IgD-negative memory B cell (primary cell): Measurements from ENCODE around the gene GPATCH2. TPM values are rescaled to one million over a fixed set of nuclear protein-coding genes. Genes with fewer than 3 reads are reported as not detected.

Experiments
- H3K27ac Mint-ChIP-seq, 3 donors: one replicate each; pipeline ENCODE4 v1.8.0; 2020 to 2022; ENCODE audit warnings: mild to moderate bottlenecking in 3 of 3, mixed read lengths in 3 of 3, moderate library complexity in 1 of 3
- H3K27me3 Mint-ChIP-seq: one replicate; pipeline ENCODE4 v1.8.0; 2021; ENCODE audit warnings: mixed read lengths
- H3K36me3 Mint-ChIP-seq: one replicate; pipeline ENCODE4 v1.8.0; 2020; ENCODE audit warnings: mild to moderate bottlenecking, mixed read lengths
- H3K4me1 Mint-ChIP-seq, 3 donors: one replicate each; pipeline ENCODE4 v1.8.0; 2020 to 2022; ENCODE audit warnings: mixed read lengths in 3 of 3, mild to moderate bottlenecking in 1 of 3
- H3K4me3 Mint-ChIP-seq, 4 donors: one replicate each; pipeline ENCODE4 v1.8.0; 2020 to 2022; ENCODE audit warnings: mild to moderate bottlenecking in 4 of 4, mixed read lengths in 4 of 4, moderate library complexity in 3 of 4
- H3K9me3 Mint-ChIP-seq, 3 donors: one replicate each; pipeline ENCODE4 v1.8.0; 2020 to 2021; ENCODE audit warnings: mixed read lengths in 3 of 3, mild to moderate bottlenecking in 1 of 3
- polyA plus RNA-seq: library from polyadenylated mRNA; unstranded; fragments of 300-500 nt; fragmentation: Illumina TruSeq; gene quantifications from one replicate; pipeline ENCODE4 v1.2.3, GENCODE V29; 2021

The GPATCH2 gene
- polyA plus RNA-seq, 1 donor from 2014 or later: 2.9 TPM

DNA sequence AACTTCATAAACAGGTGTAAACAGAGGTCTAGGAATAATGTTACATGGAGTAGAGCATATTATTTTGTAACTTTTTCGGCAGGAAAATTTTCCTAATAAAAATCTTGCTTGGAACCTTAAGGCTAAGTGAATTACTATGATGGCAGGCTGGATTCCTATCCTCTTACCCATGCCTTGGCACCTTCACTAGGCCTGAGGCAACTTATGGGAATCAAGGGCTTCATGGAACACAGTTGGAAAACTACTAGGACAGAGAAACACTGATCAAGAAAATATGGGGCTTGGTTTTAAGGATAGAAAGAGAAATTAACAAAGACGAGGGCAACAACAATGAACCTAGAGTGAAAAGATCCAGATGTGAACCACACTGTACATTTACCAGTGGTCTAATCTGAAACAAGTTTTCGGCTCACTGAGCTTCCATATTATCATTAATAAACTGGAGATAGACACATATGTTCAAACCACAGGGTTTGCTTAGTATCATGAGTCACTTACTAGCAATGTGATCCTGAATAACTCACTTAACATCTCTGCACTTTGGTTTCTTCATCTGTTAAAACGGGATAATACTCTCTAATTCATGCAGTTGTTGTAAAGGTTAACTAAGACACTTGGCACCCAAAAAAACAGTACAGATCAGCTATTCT is 68.5 kb downstream of the GPATCH2 start:
- Mint-ChIP-seq H3K4me3 (no peak overlapping the region), H3K36me3 (peaks cover 6% of the 10 kb centered on the region), H3K9me3 (peaks cover 0 to 2% (median 2%) of the 10 kb centered on the region in 3 donors), H3K27ac (no peak overlapping the region), H3K4me1 (no peaks in the 10 kb centered on the region), H3K27me3 (no peaks in the 10 kb centered on the region)

GRCh38 chr1:217561446-217561845 is 69.4 kb downstream of the GPATCH2 start:
- Mint-ChIP-seq H3K9me3 (peaks cover 0 to 2% (median 2%) of the 10 kb centered on the region in 3 donors), H3K4me1 (no peaks in the 10 kb centered on the region), H3K4me3 (no peak overlapping the region), H3K36me3 (peaks cover 6% of the 10 kb centered on the region), H3K27me3 (no peaks in the 10 kb centered on the region), H3K27ac (no peak overlapping the region)

- Mint-ChIP-seq H3K4me3 (no peak overlapping the region), H3K27ac (no peak overlapping the region), H3K9me3 (peaks cover 0 to 2% (median 2%) of the 10 kb centered on the region in 3 donors)
Measured at GRCh38 chr1:217554849-217555248, 76.0 kb downstream of the GPATCH2 start.

DNA sequence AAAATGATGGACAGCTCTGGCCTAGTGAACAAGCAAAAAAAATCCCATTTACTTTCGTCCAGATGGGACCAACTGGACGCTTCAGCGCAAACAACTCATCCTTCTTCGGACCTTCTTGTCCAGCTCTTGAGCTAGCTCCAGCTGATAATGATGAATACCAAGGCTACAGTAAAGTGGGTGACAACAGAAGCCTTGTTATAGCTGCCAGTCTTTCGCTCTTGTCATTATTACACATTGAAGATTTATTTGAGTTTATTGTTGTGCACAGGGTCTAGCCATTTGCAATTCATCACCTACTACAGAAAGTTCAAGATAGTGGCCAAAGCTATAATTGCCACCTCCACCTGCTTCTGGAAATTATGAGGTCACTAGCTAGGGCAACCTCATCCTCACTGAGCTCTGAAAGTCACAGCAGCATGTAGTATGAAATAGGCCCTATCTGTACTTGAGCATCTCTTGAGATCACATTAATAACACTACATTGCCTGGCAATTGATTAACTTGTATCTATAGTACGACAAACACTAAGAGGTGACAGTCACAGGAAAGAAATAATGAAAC is 76.9 kb downstream of the GPATCH2 start:
- Mint-ChIP-seq H3K4me1 (no peaks in the 10 kb centered on the region), H3K36me3 (peaks cover 3% of the 10 kb centered on the region), H3K4me3 (no peak overlapping the region), H3K9me3 (peaks cover 0 to 2% (median 0%) of the 10 kb centered on the region in 3 donors), H3K27ac (no peak overlapping the region), H3K27me3 (no peaks in the 10 kb centered on the region)

More at GRCh38 chr1:217554849-217555248, 76.0 kb downstream of the GPATCH2 start:
- Mint-ChIP-seq H3K27me3 (no peaks in the 10 kb centered on the region), H3K4me1 (no peaks in the 10 kb centered on the region), H3K36me3 (peaks cover 1% of the 10 kb centered on the region)

- peaks cover 2 to 13% (median 3%) of the 10 kb centered on the region in 3 donors for H3K9me3 Mint-ChIP-seq
- H3K36me3 Mint-ChIP-seq: peaks cover 6% of the 10 kb centered on the region
- no peaks in the 10 kb centered on the region for H3K27me3 Mint-ChIP-seq
- no peaks in the 10 kb centered on the region for H3K4me1 Mint-ChIP-seq
- H3K4me3 Mint-ChIP-seq: no peak overlapping the region
- no peak overlapping the region for H3K27ac Mint-ChIP-seq
Measured at GRCh38 chr1:217552339-217552951, 78.4 kb downstream of the GPATCH2 start.

DNA sequence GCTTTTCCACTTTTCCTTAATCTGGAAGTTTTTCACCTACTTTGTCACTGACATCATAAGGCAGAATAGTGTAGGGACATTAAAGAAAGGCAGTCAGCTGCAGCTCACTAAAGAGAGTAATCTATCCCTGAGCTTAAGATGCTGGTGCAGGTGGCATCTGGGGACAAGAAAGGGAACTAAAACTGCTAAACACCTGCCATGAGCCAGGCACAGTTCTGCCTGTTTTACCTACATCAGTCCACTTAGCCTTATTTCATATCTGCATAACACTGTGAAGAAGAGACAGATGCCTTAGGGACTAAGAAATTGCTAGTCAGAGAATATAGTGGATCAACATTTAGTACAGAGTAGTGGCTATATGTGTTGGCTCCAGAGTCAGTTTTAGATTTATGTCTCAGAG is 88.1 kb downstream of the GPATCH2 start:
- Mint-ChIP-seq H3K4me1 (peaks cover 2 to 5% (median 3%) of the 10 kb centered on the region in 3 donors), H3K36me3 (peaks cover 4% of the 10 kb centered on the region), H3K27ac (no peak overlapping the region), H3K4me3 (no peak overlapping the region), H3K9me3 (peaks cover 0 to 4% (median 1%) of the 10 kb centered on the region in 3 donors), H3K27me3 (no peaks in the 10 kb centered on the region)

DNA sequence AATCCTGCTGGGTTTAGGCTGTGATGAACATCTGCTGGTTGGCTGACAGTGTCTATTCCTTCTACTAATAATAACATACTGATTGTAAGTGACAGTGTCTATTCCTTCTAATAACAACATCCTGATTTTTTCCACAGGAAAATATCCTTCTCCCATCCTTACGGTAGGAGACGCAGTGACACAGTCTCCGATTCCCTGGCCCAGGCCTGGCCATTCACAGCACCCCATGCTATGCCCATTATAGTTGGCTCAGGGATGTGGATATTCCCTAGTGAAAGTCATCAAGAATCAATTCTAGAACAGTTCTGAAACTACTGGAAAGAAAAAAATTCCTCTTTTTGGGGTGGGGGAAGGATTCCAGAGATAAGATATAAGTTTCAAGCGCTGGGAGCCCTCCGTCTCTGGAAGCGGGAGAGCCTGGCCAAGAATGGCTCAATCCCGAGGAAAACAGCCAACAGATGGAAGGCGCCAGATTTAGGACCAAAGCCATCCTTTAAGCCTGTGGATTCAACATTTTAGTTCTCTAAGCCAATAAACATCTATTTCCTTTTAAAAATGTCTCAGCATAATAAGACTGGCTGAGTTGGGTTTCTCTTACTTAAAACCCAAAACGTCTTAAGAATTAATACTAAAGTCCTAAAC is 88.6 kb downstream of the GPATCH2 start:
- no peak overlapping the region for H3K4me3 Mint-ChIP-seq
- no peaks in the 10 kb centered on the region for H3K27me3 Mint-ChIP-seq
- peaks cover 2 to 5% (median 3%) of the 10 kb centered on the region in 3 donors for H3K4me1 Mint-ChIP-seq
- H3K27ac Mint-ChIP-seq: peak overlapping the region in 1 of 3 donors; percentile 41
- peaks cover 4% of the 10 kb centered on the region for H3K36me3 Mint-ChIP-seq
- peaks cover 0 to 1% (median 0%) of the 10 kb centered on the region in 3 donors for H3K9me3 Mint-ChIP-seq

GRCh38 chr1:217540321-217540720 is 90.6 kb downstream of the GPATCH2 start:
- Mint-ChIP-seq H3K27ac (no peak overlapping the region), H3K4me3 (no peak overlapping the region), H3K36me3 (peaks cover 3% of the 10 kb centered on the region), H3K9me3 (no peaks in the 10 kb centered on the region), H3K4me1 (peaks cover 2 to 5% (median 3%) of the 10 kb centered on the region in 3 donors), H3K27me3 (no peaks in the 10 kb centered on the region)

DNA sequence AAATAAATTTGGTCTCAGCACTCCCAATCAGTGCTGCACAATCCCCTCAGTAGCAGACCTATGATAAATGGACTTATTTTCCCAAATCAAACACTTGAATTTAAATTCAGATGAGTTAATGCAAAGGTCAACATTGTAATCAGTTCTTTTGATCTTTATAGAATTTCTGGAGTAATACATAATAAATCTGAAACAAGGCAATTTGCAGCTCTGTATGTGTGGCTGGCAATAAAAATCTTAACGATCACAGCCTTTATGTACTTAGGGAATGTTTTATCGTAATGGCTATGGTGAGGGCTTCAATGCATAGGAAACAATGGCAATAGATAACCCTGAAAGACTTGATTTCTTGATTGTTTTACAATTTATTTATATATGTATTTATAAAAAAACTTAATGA is 91.4 kb downstream of the GPATCH2 start:
- Mint-ChIP-seq H3K27ac (no peak overlapping the region), H3K27me3 (no peaks in the 10 kb centered on the region), H3K9me3 (no peaks in the 10 kb centered on the region), H3K4me3 (no peak overlapping the region), H3K36me3 (peaks cover 3% of the 10 kb centered on the region), H3K4me1 (peaks cover 0 to 5% (median 2%) of the 10 kb centered on the region in 3 donors)

DNA sequence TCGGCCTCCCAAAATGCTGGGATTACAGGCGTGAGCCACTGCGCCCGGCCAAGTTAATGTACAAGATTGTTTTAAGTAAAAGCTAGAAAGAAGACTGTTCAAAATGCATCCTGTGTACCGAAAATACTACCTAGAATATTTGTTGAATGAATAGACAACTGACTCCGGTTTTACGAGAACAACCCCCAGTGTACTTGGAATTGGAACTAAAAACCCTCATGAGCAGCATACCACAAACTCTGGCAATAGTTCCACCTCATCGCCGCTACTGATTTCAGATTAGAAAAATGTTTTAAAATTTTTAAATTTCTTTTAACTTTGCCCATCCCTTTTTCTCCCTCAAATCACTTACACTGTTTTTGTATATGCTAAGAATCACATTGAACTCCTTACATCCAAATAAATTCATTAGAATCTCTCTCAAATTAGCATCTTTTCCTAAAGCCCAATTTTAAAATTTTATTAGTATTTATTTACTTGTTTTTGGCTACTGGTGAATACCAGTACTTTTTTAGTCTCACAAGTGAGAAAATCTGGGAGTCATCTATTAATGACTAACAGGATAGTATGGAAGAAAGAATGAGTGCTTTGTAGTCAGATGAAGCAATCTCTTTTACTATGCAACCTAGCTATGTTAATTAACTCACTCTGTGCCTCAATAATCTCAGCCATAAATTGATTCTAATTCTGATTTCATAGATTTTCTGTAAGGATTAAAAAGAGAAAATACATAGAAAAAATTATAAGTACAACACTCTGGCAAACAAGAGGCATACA is 95.1 kb downstream of the GPATCH2 start:
- H3K27ac Mint-ChIP-seq: no peak overlapping the region
- H3K4me3 Mint-ChIP-seq: no peak overlapping the region
- peaks cover 3% of the 10 kb centered on the region for H3K36me3 Mint-ChIP-seq
- H3K4me1 Mint-ChIP-seq: no peaks in the 10 kb centered on the region
- H3K27me3 Mint-ChIP-seq: no peaks in the 10 kb centered on the region
- H3K9me3 Mint-ChIP-seq: no peaks in the 10 kb centered on the region

DNA sequence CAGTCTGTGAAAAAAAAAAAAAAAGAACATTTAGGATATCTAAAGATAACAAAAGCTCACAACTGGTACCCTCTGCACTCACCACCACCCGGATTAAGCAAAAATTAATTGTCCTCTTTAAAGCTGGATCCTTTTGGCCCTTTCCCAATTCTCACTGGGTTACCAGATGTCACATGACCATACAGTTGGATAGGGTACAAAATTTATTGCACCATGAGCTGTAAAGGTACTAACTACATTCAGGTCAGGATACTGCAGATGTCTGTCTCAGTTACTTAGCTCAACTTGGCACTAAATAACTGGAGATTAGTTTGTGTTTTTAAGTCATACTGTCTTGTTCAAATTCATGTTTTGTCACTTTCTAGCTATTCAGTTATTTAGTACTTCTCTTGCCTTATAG is 96.3 kb downstream of the GPATCH2 start:
- Mint-ChIP-seq H3K4me1 (no peaks in the 10 kb centered on the region), H3K27ac (no peak overlapping the region), H3K36me3 (peaks cover 3% of the 10 kb centered on the region), H3K27me3 (no peaks in the 10 kb centered on the region), H3K9me3 (no peaks in the 10 kb centered on the region), H3K4me3 (no peak overlapping the region)

DNA sequence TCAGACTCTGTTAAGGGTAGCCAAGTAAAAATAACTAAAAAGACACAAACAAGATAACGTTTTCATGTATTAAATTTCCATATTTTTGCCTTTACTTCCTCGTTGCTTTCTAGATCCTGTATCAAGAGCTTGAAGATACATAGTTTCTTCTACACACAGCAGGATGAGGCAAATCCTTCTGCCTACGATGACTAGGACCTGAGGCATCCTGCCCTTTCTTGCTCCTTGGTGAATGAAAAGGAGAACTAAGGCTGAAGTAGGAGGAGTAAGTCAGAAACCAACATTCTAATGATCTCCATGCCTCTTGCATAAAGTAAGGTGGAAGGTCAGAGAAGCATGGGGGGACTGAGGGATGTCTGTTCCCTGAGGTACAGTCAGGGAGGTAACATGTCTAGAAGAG is 102.6 kb downstream of the GPATCH2 start:
- no peaks in the 10 kb centered on the region for H3K4me1 Mint-ChIP-seq

DNA sequence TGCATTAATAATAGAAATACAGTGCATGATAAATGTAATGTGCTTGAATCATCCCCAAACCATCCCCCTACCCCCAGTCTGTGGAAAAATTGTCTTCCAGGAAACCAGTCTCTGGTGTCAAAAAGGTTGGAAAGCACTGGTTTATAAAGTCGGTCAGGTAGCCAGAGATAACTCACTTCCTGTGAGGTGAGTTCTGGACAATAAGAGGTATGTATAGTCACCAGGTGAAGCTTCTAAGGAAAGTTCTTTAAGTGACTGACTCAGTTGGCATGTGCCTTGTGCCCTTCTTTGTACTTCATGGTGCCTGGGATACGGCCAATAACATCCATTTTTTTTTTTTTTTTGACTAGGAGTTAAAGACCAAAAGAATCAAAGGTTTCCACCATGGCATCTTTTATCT is 103.7 kb downstream of the GPATCH2 start:
- H3K4me3 Mint-ChIP-seq: no peak overlapping the region
- H3K36me3 Mint-ChIP-seq: peaks cover 5% of the 10 kb centered on the region
- no peaks in the 10 kb centered on the region for H3K4me1 Mint-ChIP-seq
- no peaks in the 10 kb centered on the region for H3K27me3 Mint-ChIP-seq
- no peak overlapping the region for H3K27ac Mint-ChIP-seq
- peaks cover 0 to 2% (median 0%) of the 10 kb centered on the region in 3 donors for H3K9me3 Mint-ChIP-seq

More for the DNA sequence above, 102.6 kb downstream of the GPATCH2 start:
- peaks cover 5% of the 10 kb centered on the region for H3K36me3 Mint-ChIP-seq
- H3K27ac Mint-ChIP-seq: no peak overlapping the region
- H3K27me3 Mint-ChIP-seq: no peaks in the 10 kb centered on the region
- peaks cover 0 to 2% (median 0%) of the 10 kb centered on the region in 3 donors for H3K9me3 Mint-ChIP-seq
- no peak overlapping the region for H3K4me3 Mint-ChIP-seq

DNA sequence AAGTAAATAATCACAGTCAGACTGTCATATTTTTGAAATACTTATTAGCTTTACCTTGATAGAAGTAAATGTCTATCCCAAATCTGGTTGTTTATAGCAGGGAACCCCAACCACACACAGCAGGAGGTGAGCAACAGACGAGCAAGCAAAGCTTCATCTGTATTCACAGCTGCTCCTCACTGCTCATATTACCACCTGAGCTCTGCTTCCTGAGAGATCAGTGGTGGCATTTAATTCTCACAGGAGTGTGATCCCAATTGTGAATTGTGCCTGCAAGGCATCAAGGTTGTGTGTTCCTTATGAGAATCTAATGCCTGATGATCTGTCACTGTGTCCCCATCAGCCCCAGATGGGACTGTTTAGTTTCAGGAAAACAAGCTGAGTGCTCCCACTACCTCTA is 104.3 kb downstream of the GPATCH2 start:
- Mint-ChIP-seq H3K27ac (no peak overlapping the region), H3K36me3 (peaks cover 5% of the 10 kb centered on the region), H3K27me3 (no peaks in the 10 kb centered on the region), H3K9me3 (peaks cover 0 to 2% (median 0%) of the 10 kb centered on the region in 3 donors), H3K4me3 (no peak overlapping the region), H3K4me1 (no peaks in the 10 kb centered on the region)
